HCT116 (cell line): ENCODE measurements around the gene MTHFD2. TPM values are rescaled to one million over a fixed set of nuclear protein-coding genes. Genes with fewer than 3 reads are reported as not detected.

Source experiments
- ATAC-seq: fragments of 200-7000 bp; cut with Tn5 transposase; 2 replicates; pipeline ENCODE4 v1.9.1; 2020; ENCODE audit warnings: mild to moderate bottlenecking, moderate library complexity
- BruUV-seq: library from RNA; stranded (reverse); fragments of 400-500 nt; replicated peaks from 2 replicates; lab custom pipeline; 2021; lab: Mats Ljungman, UMichigan
- CTCF ChIA-PET: fragments of 300-600 bp; sonication (Branson Sonifier 250); formaldehyde crosslinking; loops from one replicate; lab custom pipeline; 2021; ENCODE audit warnings: antibody characterized with exemption; lab: Charles Lee
- POLR2A ChIA-PET: fragments of 300-600, 350-600 bp; sonication (Branson Sonifier 250); formaldehyde crosslinking; loops from one replicate; lab custom pipeline; 2021; ENCODE audit warnings: antibody characterized with exemption; lab: Charles Lee
- RAD21 ChIA-PET, 2 experiments: fragments of 300-600 bp; sonication (Branson Sonifier 250); formaldehyde crosslinking; loops; one replicate each; lab custom pipeline; 2023; ENCODE audit warnings: low total read pairs in 2 of 2; ENCODE audit not compliant: uncharacterized antibody in 2 of 2, unreplicated experiment in 2 of 2, low non-redundant PET in 1 of 2; lab: Charles Lee
- DNase-seq: peaks from one replicate; pipeline ENCODE4 v3.0.0-alpha.2; 2010; ENCODE audit warnings: low read depth, low spot score
- H2AFZ ChIP-seq: fragments of 200-600 bp; shearing (Covaris generic), sonication (generic); 2 replicates; pipeline ENCODE4 v1.6.1; 2017; ENCODE audit warnings: low read depth, mixed run types, mixed read lengths, antibody characterized with exemption, low read length; ENCODE audit not compliant: poor library complexity, severe bottlenecking
- H3K27ac ChIP-seq: 2 replicates; pipeline ENCODE4 v1.5.1; 2012; ENCODE audit warnings: low read depth, low read length
- H3K27me3 ChIP-seq: fragments of 200-600 bp; sonication (generic); 2 replicates; pipeline ENCODE4 v1.6.1; 2016; ENCODE audit warnings: mixed run types, low read length, mixed read lengths; ENCODE audit not compliant: insufficient read depth
- H3K36me3 ChIP-seq, 2 experiments: fragments of 200-500 bp in 1 of 2; fragments of 200-600 bp in 1 of 2; sonication (Bioruptor generic) in 1 of 2; sonication (generic) in 1 of 2; 2 replicates each; pipeline versions ENCODE4 v1.5.1 to v1.6.1; 2014 to 2016; ENCODE audit warnings: low read length in 2 of 2, inconsistent platforms in 1 of 2, mixed read lengths in 1 of 2, mixed run types in 1 of 2; ENCODE audit not compliant: insufficient read depth in 2 of 2, control insufficient read depth in 1 of 2
- H3K4me1 ChIP-seq, 2 experiments: fragments of 200-600 bp in 1 of 2; sonication (generic) in 1 of 2; 2 replicates each; pipeline versions ENCODE4 v1.5.1 to v1.6.1; 2012 to 2017; ENCODE audit warnings: low read length in 2 of 2, inconsistent platforms in 1 of 2, mild to moderate bottlenecking in 1 of 2, mixed read lengths in 1 of 2, mixed run types in 1 of 2, moderate library complexity in 1 of 2; ENCODE audit not compliant: insufficient read depth in 2 of 2, control insufficient read depth in 1 of 2
- H3K4me2 ChIP-seq: fragments of 200-600 bp; sonication (generic); 2 replicates; pipeline ENCODE4 v1.6.1; 2017; ENCODE audit warnings: mixed run types, low read length, mixed read lengths
- H3K4me3 ChIP-seq, 2 experiments: fragments of 200-600 bp in 1 of 2; sonication (generic) in 1 of 2; replicated peaks in 1 of 2; 2 replicates each; pipeline ENCODE4 v1.5.1; 2011 to 2016; ENCODE audit warnings: low read length in 2 of 2, control low read depth in 1 of 2, low read depth in 1 of 2, mild to moderate bottlenecking in 1 of 2, mixed read lengths in 1 of 2, mixed run types in 1 of 2
- H3K79me2 ChIP-seq: fragments of 200-600 bp; sonication (generic); 2 replicates; pipeline ENCODE4 v1.6.1; 2017; ENCODE audit warnings: mild to moderate bottlenecking, mixed run types, low read length, moderate library complexity, mixed read lengths; ENCODE audit not compliant: insufficient read depth
- H3K9ac ChIP-seq: fragments of 200-600 bp; sonication (generic); 2 replicates; pipeline ENCODE4 v1.6.1; 2016; ENCODE audit warnings: low read length, mixed read lengths
- H3K9me2 ChIP-seq: fragments of 200-600 bp; sonication (generic), shearing (Covaris generic); 2 replicates; pipeline ENCODE4 v1.6.1; 2017; ENCODE audit warnings: mixed run types, mild to moderate bottlenecking, moderate library complexity; ENCODE audit not compliant: insufficient read depth
- H3K9me3 ChIP-seq, 2 experiments: fragments of 200-500 bp in 1 of 2; fragments of 200-600 bp in 1 of 2; sonication (Bioruptor generic) in 1 of 2; sonication (generic) in 1 of 2; 2 replicates each; pipeline ENCODE4 v1.6.1; 2014 to 2017; ENCODE audit warnings: low read length in 2 of 2, mixed read lengths in 2 of 2, inconsistent platforms in 1 of 2, low read depth in 1 of 2, mild to moderate bottlenecking in 1 of 2, mixed run types in 1 of 2, moderate library complexity in 1 of 2; ENCODE audit not compliant: control insufficient read depth in 1 of 2, insufficient read depth in 1 of 2
- H4K20me1 ChIP-seq: fragments of 200-600 bp; sonication (generic), shearing (Covaris generic); 2 replicates; pipeline ENCODE4 v1.6.1; 2017; ENCODE audit warnings: mixed run types, mild to moderate bottlenecking, moderate library complexity; ENCODE audit not compliant: insufficient read depth
- CBX3 ChIP-seq: IDR thresholded peaks from 2 replicates; pipeline ENCODE4 v1.6.1; 2012; ENCODE audit warnings: low read depth
- EGR1 ChIP-seq: IDR thresholded peaks from 2 replicates; pipeline ENCODE4 v1.6.1; 2012; ENCODE audit warnings: low read depth
- EZH2 ChIP-seq: fragments of 200-600 bp; sonication (generic); IDR thresholded peaks from 2 replicates; pipeline ENCODE4 v1.6.1; 2017; ENCODE audit warnings: antibody characterized with exemption, mixed run types
- EZH2phosphoT487 ChIP-seq: fragments of 200-600 bp; IDR thresholded peaks from 2 replicates; pipeline ENCODE4 v1.6.1; 2018; ENCODE audit warnings: antibody characterized with exemption, borderline replicate concordance
- FOSL1 ChIP-seq: IDR thresholded peaks from 2 replicates; pipeline ENCODE4 v1.6.1; 2012; ENCODE audit warnings: low read depth
- JUND ChIP-seq: IDR thresholded peaks from 2 replicates; pipeline ENCODE4 v1.6.1; 2012
- POLR2AphosphoS5 ChIP-seq: IDR thresholded peaks from 2 replicates; pipeline ENCODE4 v1.6.1; 2011; ENCODE audit warnings: mild to moderate bottlenecking, low read depth, low read length, moderate library complexity
- SIN3A ChIP-seq: IDR thresholded peaks from 2 replicates; pipeline ENCODE4 v1.6.1; 2012; ENCODE audit warnings: low read depth
- SRF ChIP-seq: IDR thresholded peaks from 2 replicates; pipeline ENCODE4 v1.6.1; 2012; ENCODE audit warnings: low read depth
- ZNF274 ChIP-seq: fragments of 200-500 bp; sonication (Bioruptor generic); IDR thresholded peaks from 2 replicates; pipeline ENCODE4 v1.6.1; 2014; ENCODE audit warnings: mild to moderate bottlenecking, low read depth, low read length, inconsistent platforms
- intact Hi-C: fragments of 100-400 bp; cut with micrococcal nuclease; formaldehyde crosslinking; loops from 2 replicates; pipeline ENCODE4 v1.10.0; 2022
- total RNA-seq: library from RNA; stranded (reverse); gene quantifications from one replicate; pipeline ENCODE4 v1.2.1, GENCODE V29; 2021; ENCODE audit not compliant: unreplicated experiment
- TF ChIP-seq, protein P1 (sequence below): IDR thresholded peaks from 2 replicates; pipeline ENCODE4 v1.6.1; 2012; ENCODE audit warnings: low read depth

MTHFD2 gene
- total RNA-seq, 1 experiment from 2014 or later = 445 TPM

DNA sequence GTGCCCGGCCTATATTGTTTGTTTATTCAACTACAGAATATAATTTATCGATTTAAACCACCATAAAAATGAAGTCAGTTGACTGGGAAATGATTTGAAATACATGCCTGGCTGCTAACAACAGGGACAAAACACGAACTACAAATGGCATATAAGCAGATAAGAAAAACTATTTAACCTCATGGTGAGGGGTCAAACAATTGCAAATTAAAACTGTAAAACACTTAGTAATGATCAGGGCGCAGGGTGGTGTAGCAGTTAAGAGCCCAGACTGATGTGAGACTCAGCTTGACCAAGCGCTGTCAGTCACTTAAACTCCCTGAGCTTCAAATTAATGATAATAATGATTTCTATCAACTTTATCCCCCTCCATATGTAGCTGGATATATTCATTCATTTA is 6.7 kb downstream of the MTHFD2 start:
- Histone ChIP-seq H3K4me3 (no peak overlapping the region), H3K36me3 (peaks cover 38 to 52% of the 10 kb centered on the region in 2 experiments), H3K27ac (no peak overlapping the region), H3K4me1 (peaks cover 14% of the 10 kb centered on the region in 2 experiments; a peak in 3 of 4 replicates), H3K79me2 (peaks cover 96% of the 10 kb centered on the region), H4K20me1 (peaks cover 23% of the 10 kb centered on the region; the same call in 1 of the 2 replicates), H3K9ac (no peak overlapping the region), H3K27me3 (no peaks in the 10 kb centered on the region), H3K9me3 (no peaks in the 10 kb centered on the region), H3K4me2 (no peak overlapping the region), H3K9me2 (no peaks in the 10 kb centered on the region), H2AFZ (no peak overlapping the region)
- intact Hi-C loops = no loop called here
- ATAC-seq (no peak), DNase-seq (no peak)
- TF ChIP-seq POLR2AphosphoS5 (no peak; the same call in 1 of the 2 replicates), CBX3 (no peak)
- RAD21 ChIA-PET = no interaction called here
- no TSS peak for BruUV-seq
- CTCF ChIA-PET = no interaction called here
- POLR2A ChIA-PET = no interaction called here

DNA sequence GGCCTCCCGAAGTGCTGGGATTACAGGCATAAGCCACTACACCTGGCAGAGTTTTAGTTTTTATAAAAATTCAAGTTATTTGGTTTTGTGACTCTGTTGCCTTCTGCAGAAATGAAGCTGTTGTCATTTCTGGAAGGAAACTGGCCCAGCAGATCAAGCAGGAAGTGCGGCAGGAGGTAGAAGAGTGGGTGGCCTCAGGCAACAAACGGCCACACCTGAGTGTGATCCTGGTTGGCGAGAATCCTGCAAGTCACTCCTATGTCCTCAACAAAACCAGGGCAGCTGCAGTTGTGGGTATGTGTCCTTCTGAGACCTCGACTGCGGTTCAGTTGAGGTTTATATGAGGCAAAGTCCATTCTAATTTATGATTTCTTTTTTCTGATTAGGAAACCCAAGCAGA is 7.2 kb downstream of the MTHFD2 start:
- ATAC-seq (no peak), DNase-seq (no peak)
- Histone ChIP-seq H2AFZ (no peak overlapping the region), H3K79me2 (peaks cover 94% of the 10 kb centered on the region), H3K9me2 (no peaks in the 10 kb centered on the region), H3K27me3 (no peaks in the 10 kb centered on the region), H4K20me1 (peaks cover 19% of the 10 kb centered on the region; the same call in 1 of the 2 replicates), H3K36me3 (peaks cover 39 to 56% of the 10 kb centered on the region in 2 experiments), H3K4me1 (peaks cover 10 to 11% of the 10 kb centered on the region in 2 experiments; a peak in 3 of 4 replicates), H3K9me3 (no peaks in the 10 kb centered on the region), H3K4me3 (no peak overlapping the region), H3K9ac (no peak overlapping the region), H3K27ac (peak overlapping the region; percentile 30; the same call in 1 of the 2 replicates), H3K4me2 (no peak overlapping the region)
- intact Hi-C loops = no loop called here
- no TSS peak for BruUV-seq
- POLR2A ChIA-PET = no interaction called here
- CTCF ChIA-PET = no interaction called here
- TF ChIP-seq EZH2phosphoT487 (no peak), EGR1 (no peak), EZH2 (no peak), JUND (no peak), SRF (no peak), ZNF274 (no peak), FOSL1 (no peak), SIN3A (no peak)
- TF ChIP-seq, protein P1, sequence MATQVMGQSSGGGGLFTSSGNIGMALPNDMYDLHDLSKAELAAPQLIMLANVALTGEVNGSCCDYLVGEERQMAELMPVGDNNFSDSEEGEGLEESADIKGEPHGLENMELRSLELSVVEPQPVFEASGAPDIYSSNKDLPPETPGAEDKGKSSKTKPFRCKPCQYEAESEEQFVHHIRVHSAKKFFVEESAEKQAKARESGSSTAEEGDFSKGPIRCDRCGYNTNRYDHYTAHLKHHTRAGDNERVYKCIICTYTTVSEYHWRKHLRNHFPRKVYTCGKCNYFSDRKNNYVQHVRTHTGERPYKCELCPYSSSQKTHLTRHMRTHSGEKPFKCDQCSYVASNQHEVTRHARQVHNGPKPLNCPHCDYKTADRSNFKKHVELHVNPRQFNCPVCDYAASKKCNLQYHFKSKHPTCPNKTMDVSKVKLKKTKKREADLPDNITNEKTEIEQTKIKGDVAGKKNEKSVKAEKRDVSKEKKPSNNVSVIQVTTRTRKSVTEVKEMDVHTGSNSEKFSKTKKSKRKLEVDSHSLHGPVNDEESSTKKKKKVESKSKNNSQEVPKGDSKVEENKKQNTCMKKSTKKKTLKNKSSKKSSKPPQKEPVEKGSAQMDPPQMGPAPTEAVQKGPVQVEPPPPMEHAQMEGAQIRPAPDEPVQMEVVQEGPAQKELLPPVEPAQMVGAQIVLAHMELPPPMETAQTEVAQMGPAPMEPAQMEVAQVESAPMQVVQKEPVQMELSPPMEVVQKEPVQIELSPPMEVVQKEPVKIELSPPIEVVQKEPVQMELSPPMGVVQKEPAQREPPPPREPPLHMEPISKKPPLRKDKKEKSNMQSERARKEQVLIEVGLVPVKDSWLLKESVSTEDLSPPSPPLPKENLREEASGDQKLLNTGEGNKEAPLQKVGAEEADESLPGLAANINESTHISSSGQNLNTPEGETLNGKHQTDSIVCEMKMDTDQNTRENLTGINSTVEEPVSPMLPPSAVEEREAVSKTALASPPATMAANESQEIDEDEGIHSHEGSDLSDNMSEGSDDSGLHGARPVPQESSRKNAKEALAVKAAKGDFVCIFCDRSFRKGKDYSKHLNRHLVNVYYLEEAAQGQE = no peak
- RAD21 ChIA-PET = no interaction called here
